ENCODE results near the gene NBPF9. TPM values are rescaled to one million over a fixed set of nuclear protein-coding genes. Genes with fewer than 3 reads are reported as not detected.
"Not testable (repeated sequence)": the region's sequence is repeated elsewhere in the genome, so short reads cannot be mapped to it uniquely, and the experiment has no call there.

Gene NBPF9
- total and polyA plus RNA-seq, 2 donors from 2014 or later: 5.3 to 17.8 TPM

DNA sequence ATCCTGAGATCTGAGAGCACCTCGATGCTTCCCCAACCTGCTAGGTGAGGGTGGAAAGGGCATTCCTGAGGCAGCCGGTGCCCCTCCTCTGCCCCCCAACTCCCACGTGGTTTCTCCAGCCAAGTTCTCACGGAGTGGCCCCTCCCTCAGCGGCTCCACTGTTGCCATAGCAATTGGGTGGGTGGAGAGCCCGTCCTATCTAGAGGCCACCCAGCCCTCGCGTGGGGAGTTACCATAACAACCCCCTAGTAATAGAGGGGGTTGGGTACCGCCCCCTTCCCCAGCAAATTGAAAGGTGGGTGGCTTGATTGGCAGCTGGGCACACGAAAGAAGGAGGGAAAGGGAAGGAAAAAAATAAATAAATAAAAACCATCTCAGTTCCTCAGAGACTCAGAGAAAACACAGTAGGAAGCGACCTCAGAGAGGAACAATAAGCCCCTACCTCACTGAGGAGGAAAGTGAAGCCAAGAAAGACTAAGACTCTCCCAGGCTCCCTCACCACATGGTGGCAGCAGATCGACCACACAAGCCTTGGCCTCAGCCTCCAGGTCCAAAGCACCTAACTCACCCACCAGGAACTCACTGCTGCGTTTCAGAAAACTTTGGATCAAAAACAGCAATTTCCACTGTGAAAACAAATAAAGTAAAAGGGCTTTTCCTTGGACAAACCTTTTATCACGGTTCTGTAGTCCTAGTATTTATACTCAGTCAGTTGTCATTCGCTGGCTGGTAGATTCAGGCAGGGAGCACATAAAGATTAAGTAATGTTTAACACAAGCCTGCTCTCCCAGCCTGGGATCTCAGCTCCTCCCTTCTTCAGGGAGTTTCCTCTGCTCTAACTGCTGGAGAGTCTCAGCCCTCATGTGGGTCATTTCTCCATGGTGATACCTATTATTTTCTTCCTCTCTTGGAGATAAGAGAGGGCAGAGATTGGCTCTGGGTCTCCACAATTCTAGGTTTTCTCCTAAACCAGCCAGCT is 20.9 kb upstream of the NBPF9 start:
- H3K9ac ChIP-seq (ENCODE audit: low read length in 3 of 3); intact Hi-C loops (cut with DNase I); H3K4me3 ChIP-seq (ENCODE audit: low read length in 3 of 3); H3K27me3 ChIP-seq (ENCODE audit: control insufficient read depth, insufficient read depth, low read length); H3K4me1 ChIP-seq (ENCODE audit: control insufficient read depth in 2 of 3, insufficient read depth in 2 of 3, low read depth in 1 of 3, low read length in 3 of 3); H3K27ac ChIP-seq (ENCODE audit: low read depth in 2 of 2, low read length in 2 of 2); H3K36me3 ChIP-seq (ENCODE audit: control insufficient read depth in 2 of 3, insufficient read depth in 3 of 3, low read length in 3 of 3); FAIRE-seq; H3K9me3 ChIP-seq (ENCODE audit: control insufficient read depth in 2 of 3, insufficient read depth in 1 of 3, low read length in 3 of 3): not testable (repeated sequence)
- DNase-seq: peak; percentile 49 to 69 (median 59)

DNA sequence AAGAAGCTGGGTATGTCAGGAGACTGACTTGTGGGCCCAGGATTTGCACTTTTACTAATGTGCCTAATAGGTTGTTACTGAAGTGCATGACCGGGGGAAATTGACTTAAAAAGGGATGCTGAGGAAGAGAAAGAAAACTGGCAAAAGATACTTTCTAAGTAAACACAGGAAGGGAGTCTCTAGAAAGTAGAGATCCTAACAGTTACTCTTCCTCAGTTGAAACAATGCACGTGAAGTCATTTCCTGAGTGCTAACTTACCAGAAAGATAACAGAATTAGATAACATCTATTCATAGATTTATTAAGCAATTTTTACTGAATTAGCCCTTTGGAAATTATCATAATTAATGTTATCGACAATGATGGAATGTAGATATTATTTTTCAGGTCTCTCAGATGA is 9.5 kb upstream of the NBPF9 start:
- FAIRE-seq; H3K9ac ChIP-seq (ENCODE audit: low read length in 3 of 3); H3K4me3 ChIP-seq (ENCODE audit: low read length in 3 of 3); intact Hi-C loops (cut with DNase I); H3K9me3 ChIP-seq (ENCODE audit: control insufficient read depth in 2 of 3, insufficient read depth in 1 of 3, low read length in 3 of 3); H3K4me1 ChIP-seq (ENCODE audit: control insufficient read depth in 2 of 3, insufficient read depth in 2 of 3, low read depth in 1 of 3, low read length in 3 of 3); H3K27me3 ChIP-seq (ENCODE audit: control insufficient read depth, insufficient read depth, low read length); H3K36me3 ChIP-seq (ENCODE audit: control insufficient read depth in 2 of 3, insufficient read depth in 3 of 3, low read length in 3 of 3); H3K27ac ChIP-seq (ENCODE audit: low read depth in 2 of 2, low read length in 2 of 2); DNase-seq: not testable (repeated sequence)

DNA sequence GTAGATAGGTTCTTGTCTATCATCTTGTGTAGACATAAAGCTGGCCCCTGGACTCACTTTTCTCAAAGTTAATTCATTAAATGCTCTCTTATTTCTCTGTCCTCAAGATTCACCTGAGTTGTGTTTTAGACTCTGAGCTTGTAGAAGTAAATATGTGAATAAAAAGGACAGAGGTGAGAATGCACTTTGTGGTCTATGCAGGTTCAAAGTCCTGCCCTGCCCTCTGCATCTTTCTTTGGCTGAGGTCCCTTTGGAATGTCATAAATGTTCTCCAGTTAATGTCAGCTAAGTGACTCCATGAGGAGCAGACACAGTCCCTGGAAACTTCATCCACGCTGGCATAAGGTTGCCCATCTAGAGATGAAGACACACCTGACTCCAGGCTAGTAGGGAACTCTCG is 7.0 kb upstream of the NBPF9 start:
- intact Hi-C loops (cut with DNase I); H3K27me3 ChIP-seq (ENCODE audit: control insufficient read depth, insufficient read depth, low read length); FAIRE-seq; H3K4me3 ChIP-seq (ENCODE audit: low read length in 3 of 3); DNase-seq; H3K9me3 ChIP-seq (ENCODE audit: control insufficient read depth in 2 of 3, insufficient read depth in 1 of 3, low read length in 3 of 3); H3K27ac ChIP-seq (ENCODE audit: low read depth in 2 of 2, low read length in 2 of 2); H3K9ac ChIP-seq (ENCODE audit: low read length in 3 of 3); H3K36me3 ChIP-seq (ENCODE audit: control insufficient read depth in 2 of 3, insufficient read depth in 3 of 3, low read length in 3 of 3); H3K4me1 ChIP-seq (ENCODE audit: control insufficient read depth in 2 of 3, insufficient read depth in 2 of 3, low read depth in 1 of 3, low read length in 3 of 3): not testable (repeated sequence)

GRCh38 chr1:149102574-149102973 is 777 bp downstream of the NBPF9 start:
- intact Hi-C loops (cut with DNase I); DNase-seq; H3K9me3 ChIP-seq (ENCODE audit: control insufficient read depth in 2 of 3, insufficient read depth in 1 of 3, low read length in 3 of 3); H3K27ac ChIP-seq (ENCODE audit: low read depth in 2 of 2, low read length in 2 of 2); H3K27me3 ChIP-seq (ENCODE audit: control insufficient read depth, insufficient read depth, low read length); FAIRE-seq; H3K9ac ChIP-seq (ENCODE audit: low read length in 3 of 3); H3K4me1 ChIP-seq (ENCODE audit: control insufficient read depth in 2 of 3, insufficient read depth in 2 of 3, low read depth in 1 of 3, low read length in 3 of 3); H3K36me3 ChIP-seq (ENCODE audit: control insufficient read depth in 2 of 3, insufficient read depth in 3 of 3, low read length in 3 of 3): not testable (repeated sequence)
- peak overlapping the region in 2 of 3 donors; percentile 26 to 32 for H3K4me3 ChIP-seq (ENCODE audit: low read length in 3 of 3)

- intact Hi-C loops (cut with DNase I); H3K27ac ChIP-seq (ENCODE audit: low read depth in 2 of 2, low read length in 2 of 2); H3K9me3 ChIP-seq (ENCODE audit: control insufficient read depth in 2 of 3, insufficient read depth in 1 of 3, low read length in 3 of 3); H3K4me3 ChIP-seq (ENCODE audit: low read length in 3 of 3); H3K27me3 ChIP-seq (ENCODE audit: control insufficient read depth, insufficient read depth, low read length); H3K36me3 ChIP-seq (ENCODE audit: control insufficient read depth in 2 of 3, insufficient read depth in 3 of 3, low read length in 3 of 3); DNase-seq; FAIRE-seq; H3K9ac ChIP-seq (ENCODE audit: low read length in 3 of 3); H3K4me1 ChIP-seq (ENCODE audit: control insufficient read depth in 2 of 3, insufficient read depth in 2 of 3, low read depth in 1 of 3, low read length in 3 of 3): not testable (repeated sequence)
These were observed 5.1 kb downstream of the NBPF9 start for GRCh38 chr1:149098276-149098675.

DNA sequence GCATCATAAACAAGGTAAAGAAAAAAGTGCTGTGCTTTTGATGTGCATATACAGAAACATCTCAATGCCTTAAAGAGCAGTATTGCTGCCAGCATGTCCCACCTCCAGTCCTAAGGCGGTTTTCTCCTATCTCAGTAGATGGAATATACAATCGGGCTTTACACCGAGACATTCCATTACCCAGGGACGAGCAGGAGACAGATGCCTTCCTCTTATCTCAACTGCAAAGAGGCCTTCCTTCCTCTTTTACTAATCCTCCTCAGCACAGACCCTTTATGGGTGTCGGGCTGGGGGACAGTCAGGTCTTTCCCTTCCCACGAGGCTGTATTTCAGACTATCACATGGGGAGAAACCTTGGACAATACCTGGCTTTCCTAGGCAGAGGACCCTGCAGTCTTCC is 10.2 kb downstream of the NBPF9 start:
- H3K27ac ChIP-seq (ENCODE audit: low read depth in 2 of 2, low read length in 2 of 2); H3K36me3 ChIP-seq (ENCODE audit: control insufficient read depth in 2 of 3, insufficient read depth in 3 of 3, low read length in 3 of 3); H3K9ac ChIP-seq (ENCODE audit: low read length in 3 of 3); DNase-seq; FAIRE-seq; H3K9me3 ChIP-seq (ENCODE audit: control insufficient read depth in 2 of 3, insufficient read depth in 1 of 3, low read length in 3 of 3); H3K27me3 ChIP-seq (ENCODE audit: control insufficient read depth, insufficient read depth, low read length); intact Hi-C loops (cut with DNase I); H3K4me3 ChIP-seq (ENCODE audit: low read length in 3 of 3); H3K4me1 ChIP-seq (ENCODE audit: control insufficient read depth in 2 of 3, insufficient read depth in 2 of 3, low read depth in 1 of 3, low read length in 3 of 3): not testable (repeated sequence)

DNA sequence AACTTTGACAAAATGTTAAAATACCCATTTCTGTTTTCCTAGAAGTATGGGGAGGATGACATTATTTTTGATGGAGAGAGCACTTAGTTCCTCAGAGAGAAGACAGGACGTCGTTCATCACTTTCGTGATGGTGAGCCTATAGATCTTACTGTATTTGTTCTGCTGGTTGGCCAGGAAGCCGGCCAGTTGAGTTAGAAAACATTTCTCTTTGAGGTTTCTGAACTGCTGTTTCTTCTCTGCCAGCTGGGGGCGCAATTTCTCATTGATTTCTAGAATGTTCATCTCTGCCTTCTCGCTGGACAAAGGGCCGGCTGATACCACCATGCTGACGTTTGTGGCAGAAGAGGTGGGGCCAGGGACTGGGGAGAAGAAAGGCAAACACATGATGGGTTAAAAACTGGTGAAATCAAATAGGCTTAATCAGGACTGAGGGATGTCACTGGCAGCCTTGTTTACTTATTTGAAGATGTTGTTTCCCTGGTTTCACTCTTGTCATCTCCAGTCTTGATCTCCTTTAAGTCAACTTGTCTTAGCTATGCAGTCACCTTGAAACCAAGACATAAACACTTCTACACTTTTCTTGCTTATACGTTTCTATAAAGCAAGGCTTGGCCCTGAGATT is 27.7 kb downstream of the NBPF9 start:
- H3K36me3 ChIP-seq (ENCODE audit: control insufficient read depth in 2 of 3, insufficient read depth in 3 of 3, low read length in 3 of 3); intact Hi-C loops (cut with DNase I); H3K27ac ChIP-seq (ENCODE audit: low read depth in 2 of 2, low read length in 2 of 2); DNase-seq; FAIRE-seq; H3K4me3 ChIP-seq (ENCODE audit: low read length in 3 of 3); H3K27me3 ChIP-seq (ENCODE audit: control insufficient read depth, insufficient read depth, low read length); H3K9ac ChIP-seq (ENCODE audit: low read length in 3 of 3); H3K9me3 ChIP-seq (ENCODE audit: control insufficient read depth in 2 of 3, insufficient read depth in 1 of 3, low read length in 3 of 3); H3K4me1 ChIP-seq (ENCODE audit: control insufficient read depth in 2 of 3, insufficient read depth in 2 of 3, low read depth in 1 of 3, low read length in 3 of 3): not testable (repeated sequence)

- DNase-seq; intact Hi-C loops (cut with DNase I); FAIRE-seq: not testable (repeated sequence)
These were observed 38.7 kb downstream of the NBPF9 start for GRCh38 chr1:149064611-149065010.

More at GRCh38 chr1:149064611-149065010, 38.7 kb downstream of the NBPF9 start:
- H3K9me3 ChIP-seq (ENCODE audit: control insufficient read depth in 2 of 3, insufficient read depth in 1 of 3, low read length in 3 of 3); H3K27ac ChIP-seq (ENCODE audit: low read depth in 2 of 2, low read length in 2 of 2); H3K9ac ChIP-seq (ENCODE audit: low read length in 3 of 3); H3K4me1 ChIP-seq (ENCODE audit: control insufficient read depth in 2 of 3, insufficient read depth in 2 of 3, low read depth in 1 of 3, low read length in 3 of 3); H3K36me3 ChIP-seq (ENCODE audit: control insufficient read depth in 2 of 3, insufficient read depth in 3 of 3, low read length in 3 of 3); H3K27me3 ChIP-seq (ENCODE audit: control insufficient read depth, insufficient read depth, low read length); H3K4me3 ChIP-seq (ENCODE audit: low read length in 3 of 3): not testable (repeated sequence)

All from kidney (tissue), 11 donors.